ACC112 (cell line): ENCODE results near the gene SMG6.

Source experiments
- H2AFZ ChIP-seq: fragments of 200-600 bp; sonication (generic); one replicate; pipeline ENCODE4 v1.6.0; 2017; ENCODE audit warnings: antibody characterized with exemption, low read length; ENCODE audit not compliant: unreplicated experiment
- H3K27ac ChIP-seq: fragments of 200-600 bp; sonication (generic); 2 replicates; pipeline ENCODE4 v1.5.1; 2014; ENCODE audit warnings: low read depth, mild to moderate bottlenecking, antibody characterized with exemption, low read length, moderate library complexity
- H3K27me3 ChIP-seq: fragments of 200-600 bp; sonication (generic); 2 replicates; pipeline ENCODE4 v1.6.1; 2014; ENCODE audit warnings: mild to moderate bottlenecking, antibody characterized with exemption, low read length, moderate library complexity, mixed read lengths; ENCODE audit not compliant: insufficient read depth
- H3K36me3 ChIP-seq: fragments of 200-600 bp; sonication (generic); 2 replicates; pipeline ENCODE4 v1.6.1; 2016; ENCODE audit warnings: mild to moderate bottlenecking, antibody characterized with exemption, low read length, moderate library complexity, mixed read lengths; ENCODE audit not compliant: insufficient read depth
- H3K4me1 ChIP-seq: fragments of 200-600 bp; sonication (generic); one replicate; pipeline ENCODE4 v1.6.1; 2016; ENCODE audit warnings: low read length, mixed read lengths; ENCODE audit not compliant: insufficient read depth, unreplicated experiment, control insufficient read depth
- H3K4me3 ChIP-seq: fragments of 200-600 bp; sonication (generic); 2 replicates; pipeline ENCODE4 v1.5.1; 2014; ENCODE audit warnings: mild to moderate bottlenecking, low read depth, low read length
- H3K79me2 ChIP-seq: fragments of 200-600 bp; sonication (generic); one replicate; pipeline ENCODE4 v1.6.0; 2016; ENCODE audit warnings: low read length; ENCODE audit not compliant: control insufficient read depth, unreplicated experiment, insufficient read depth

SMG6 gene

GRCh38 chr17:2034157-2034556, 269.4 kb downstream of the SMG6 start:
- no peak overlapping the region for H3K27ac ChIP-seq
- no peak overlapping the region for H3K4me3 ChIP-seq
- H3K27me3 ChIP-seq, result no peaks in the 10 kb centered on the region
- H3K4me1 ChIP-seq, result peaks cover 32% of the 10 kb centered on the region
- no peaks in the 10 kb centered on the region for H3K36me3 ChIP-seq
- peaks cover 10% of the 10 kb centered on the region for H3K79me2 ChIP-seq
- H2AFZ ChIP-seq, result no peak overlapping the region

- no peaks in the 10 kb centered on the region for H3K36me3 ChIP-seq
- no peak overlapping the region for H3K27ac ChIP-seq
These were observed 270.4 kb downstream of the SMG6 start for GRCh38 chr17:2033153-2033552.

GRCh38 chr17:2030779-2031163, 272.8 kb downstream of the SMG6 start:
- no peaks in the 10 kb centered on the region for H3K36me3 ChIP-seq
- H3K4me3 ChIP-seq, result peak overlapping the region; percentile 97
- H3K4me1 ChIP-seq, result peaks cover 39% of the 10 kb centered on the region
- no peak overlapping the region for H2AFZ ChIP-seq
- peaks cover 5% of the 10 kb centered on the region for H3K27me3 ChIP-seq
- H3K79me2 ChIP-seq, result peaks cover 10% of the 10 kb centered on the region
- peak overlapping the region; percentile 3; the same call in 1 of the 2 replicates for H3K27ac ChIP-seq

More at GRCh38 chr17:2033153-2033552, 270.4 kb downstream of the SMG6 start:
- peaks cover 10% of the 10 kb centered on the region for H3K79me2 ChIP-seq
- H2AFZ ChIP-seq, result no peak overlapping the region
- H3K27me3 ChIP-seq, result no peaks in the 10 kb centered on the region
- peaks cover 40% of the 10 kb centered on the region for H3K4me1 ChIP-seq
- H3K4me3 ChIP-seq, result no peak overlapping the region

- Histone ChIP-seq H3K27me3 (peaks cover 11% of the 10 kb centered on the region), H3K4me1 (peaks cover 33% of the 10 kb centered on the region), H2AFZ (peak within 1 kb of the TSS; percentile 96), H3K36me3 (no peaks in the 10 kb centered on the region), H3K79me2 (peaks cover 10% of the 10 kb centered on the region), H3K4me3 (peak within 1 kb of the TSS; percentile 97), H3K27ac (peak within 1 kb of the TSS; percentile 65)
These were observed 273.4 kb downstream of the SMG6 start, which contains the start of gene DPH1 for GRCh38 chr17:2029911-2030778. DPH1 (plus strand) TSS chr17:2030153; CDS start chr17:2030170, 17 bp downstream.

GRCh38 chr17:2028737-2029136, 274.8 kb downstream of the SMG6 start:
- no peak overlapping the region for H3K4me3 ChIP-seq
- no peak overlapping the region for H2AFZ ChIP-seq
- H3K27ac ChIP-seq, result no peak overlapping the region
- peaks cover 26% of the 10 kb centered on the region for H3K27me3 ChIP-seq
- peaks cover 27% of the 10 kb centered on the region for H3K4me1 ChIP-seq
- H3K79me2 ChIP-seq, result peaks cover 10% of the 10 kb centered on the region
- no peaks in the 10 kb centered on the region for H3K36me3 ChIP-seq

GRCh38 chr17:2028234-2028614, 275.4 kb downstream of the SMG6 start:
- peaks cover 10% of the 10 kb centered on the region for H3K79me2 ChIP-seq
- peaks cover 22% of the 10 kb centered on the region for H3K4me1 ChIP-seq
- no peak overlapping the region for H3K27ac ChIP-seq
- peaks cover 30% of the 10 kb centered on the region for H3K27me3 ChIP-seq
- H2AFZ ChIP-seq, result no peak overlapping the region
- no peaks in the 10 kb centered on the region for H3K36me3 ChIP-seq
- H3K4me3 ChIP-seq, result no peak overlapping the region

- Histone ChIP-seq H3K27me3 (peaks cover 36% of the 10 kb centered on the region), H2AFZ (no peak overlapping the region), H3K4me3 (no peak overlapping the region), H3K4me1 (peaks cover 19% of the 10 kb centered on the region), H3K36me3 (no peaks in the 10 kb centered on the region), H3K79me2 (peaks cover 10% of the 10 kb centered on the region), H3K27ac (no peak overlapping the region)
These were observed 275.9 kb downstream of the SMG6 start for GRCh38 chr17:2027528-2028233.

- H3K4me1 ChIP-seq, result peaks cover 12% of the 10 kb centered on the region
- no peak overlapping the region for H2AFZ ChIP-seq
- no peaks in the 10 kb centered on the region for H3K79me2 ChIP-seq
- no peaks in the 10 kb centered on the region for H3K36me3 ChIP-seq
- H3K4me3 ChIP-seq, result peak overlapping the region; percentile 60
- peaks cover 47% of the 10 kb centered on the region for H3K27me3 ChIP-seq
- H3K27ac ChIP-seq, result no peak overlapping the region
These were observed 277.8 kb downstream of the SMG6 start for GRCh38 chr17:2025622-2026309.

- no peaks in the 10 kb centered on the region for H3K79me2 ChIP-seq
- no peak within 1 kb of the TSS for H2AFZ ChIP-seq
- H3K27me3 ChIP-seq, result peaks cover 51% of the 10 kb centered on the region
- H3K36me3 ChIP-seq, result no peaks in the 10 kb centered on the region
- peaks cover 12% of the 10 kb centered on the region for H3K4me1 ChIP-seq
- H3K27ac ChIP-seq, result no peak within 1 kb of the TSS
- H3K4me3 ChIP-seq, result peak within 1 kb of the TSS; percentile 60
These were observed 278.4 kb downstream of the SMG6 start, which contains the start of gene RTN4RL1 for GRCh38 chr17:2025220-2025621. RTN4RL1 (minus strand) TSS chr17:2025334; CDS start chr17:2024865, 469 bp downstream.

GRCh38 chr17:2024572-2025219, 278.9 kb downstream of the SMG6 start:
- peaks cover 12% of the 10 kb centered on the region for H3K4me1 ChIP-seq
- peak overlapping the region; percentile 60 for H3K4me3 ChIP-seq
- H3K36me3 ChIP-seq, result no peaks in the 10 kb centered on the region
- peaks cover 56% of the 10 kb centered on the region for H3K27me3 ChIP-seq
- no peaks in the 10 kb centered on the region for H3K79me2 ChIP-seq
- no peak overlapping the region for H2AFZ ChIP-seq
- H3K27ac ChIP-seq, result no peak overlapping the region
